Fibroblast of skin of abdomen (primary cell): ENCODE data around the gene TTC33.
"Not testable (repeated sequence)": the region's sequence is repeated elsewhere in the genome, so short reads cannot be mapped to it uniquely, and the experiment has no call there.

ENCODE experiments used
- DNase-seq: peaks from one replicate; pipeline ENCODE4 v3.0.0-alpha.2; 2013

Gene TTC33

GRCh38 chr5:40607202-40607601, 148.6 kb downstream of the TTC33 start:
- no peak for DNase-seq

GRCh38 chr5:40606077-40606765, 149.5 kb downstream of the TTC33 start:
- DNase-seq, result no peak

- no peak for DNase-seq
Observed at GRCh38 chr5:40605295-40605958, 150.3 kb downstream of the TTC33 start.

GRCh38 chr5:40603378-40603777, 152.4 kb downstream of the TTC33 start:
- DNase-seq, result peak; percentile 66

- DNase-seq, result no peak
Observed at GRCh38 chr5:40601198-40601868, 154.4 kb downstream of the TTC33 start.

- no peak for DNase-seq
Observed at GRCh38 chr5:40600383-40600782, 155.4 kb downstream of the TTC33 start.

- DNase-seq, result no peak
Observed at GRCh38 chr5:40599676-40600075, 156.1 kb downstream of the TTC33 start.

- peak; percentile 31 for DNase-seq
Observed at GRCh38 chr5:40594811-40595210, 160.9 kb downstream of the TTC33 start.

GRCh38 chr5:40591727-40592396, 163.9 kb downstream of the TTC33 start:
- not testable (repeated sequence) for DNase-seq

GRCh38 chr5:40587376-40587775, 168.4 kb downstream of the TTC33 start:
- DNase-seq, result peak; percentile 8

- DNase-seq, result no peak
Observed at GRCh38 chr5:40585537-40586267, 170.1 kb downstream of the TTC33 start.

GRCh38 chr5:40584054-40584453, 171.7 kb downstream of the TTC33 start:
- no peak for DNase-seq

GRCh38 chr5:40578501-40579451, 177.0 kb downstream of the TTC33 start:
- DNase-seq, result no peak

GRCh38 chr5:40577718-40578117, 178.0 kb downstream of the TTC33 start:
- no peak for DNase-seq

- no peak for DNase-seq
Observed at GRCh38 chr5:40575921-40576320, 179.8 kb downstream of the TTC33 start.

- no peak for DNase-seq
Observed at GRCh38 chr5:40575411-40575810, 180.3 kb downstream of the TTC33 start.

- DNase-seq, result peak; percentile 67
Observed at GRCh38 chr5:40572937-40573336, 182.8 kb downstream of the TTC33 start.

GRCh38 chr5:40572391-40572790, 183.4 kb downstream of the TTC33 start:
- no peak for DNase-seq

GRCh38 chr5:40571729-40572128, 184.0 kb downstream of the TTC33 start:
- no peak for DNase-seq

- DNase-seq, result peak; percentile 45
Observed at GRCh38 chr5:40570408-40571129, 185.2 kb downstream of the TTC33 start.
